ENCODE results near the gene ZNF324.

GRCh38 chr19:58474291-58474996 lies 7.6 kb downstream of the ZNF324 start:
- TF ChIP-seq CTCF (IDR thresholded peaks at IDR 0.05; ENCODE audit: insufficient read depth, low read length) = no peak
- TF ChIP-seq GABPA (IDR thresholded peaks at IDR 0.05; ENCODE audit: low read depth) = no peak

Data from HL-60 (cell line).